DMS153 treated with DMSO at 0.1 percent for 48 hours (cell line): Measurements from ENCODE around the gene ASCL1.

ENCODE experiments used
- DNase-seq: peaks from one replicate; lab custom pipeline; 2025; ENCODE audit not compliant: unreplicated experiment; lab: John Stamatoyannopoulos, UW

ASCL1 gene

GRCh38 chr12:102950950-102951619 lies 6.4 kb upstream of the ASCL1 start:
- DNase-seq = peak; percentile 56

GRCh38 chr12:102951841-102952240 lies 5.6 kb upstream of the ASCL1 start:
- peak; percentile 39 for DNase-seq

- DNase-seq = no peak
These were observed 4.3 kb upstream of the ASCL1 start for GRCh38 chr12:102953221-102953620.

- DNase-seq = no peak
These were observed 3.3 kb upstream of the ASCL1 start for GRCh38 chr12:102954134-102954533.

- peak; percentile 20 for DNase-seq
These were observed 1.3 kb upstream of the ASCL1 start for GRCh38 chr12:102955926-102956737.

GRCh38 chr12:102956738-102957327 lies 641 bp upstream of the ASCL1 start:
- peak; percentile 69 for DNase-seq

- no peak for DNase-seq
These were observed 777 bp downstream of the ASCL1 start for GRCh38 chr12:102958073-102958829.

GRCh38 chr12:102958830-102959176 lies 1.3 kb downstream of the ASCL1 start:
- no peak for DNase-seq

GRCh38 chr12:102959391-102959790 lies 1.9 kb downstream of the ASCL1 start:
- no peak for DNase-seq

- DNase-seq = peak; percentile 81
These were observed 3.4 kb downstream of the ASCL1 start for GRCh38 chr12:102960766-102961465.

GRCh38 chr12:102961466-102961855 lies 4.0 kb downstream of the ASCL1 start:
- DNase-seq = peak; percentile 81

GRCh38 chr12:102962532-102962931 lies 5.1 kb downstream of the ASCL1 start:
- DNase-seq = peak; percentile 49

GRCh38 chr12:102962986-102963385 lies 5.5 kb downstream of the ASCL1 start:
- DNase-seq = no peak

GRCh38 chr12:102963796-102964195 lies 6.3 kb downstream of the ASCL1 start:
- DNase-seq = no peak

GRCh38 chr12:102964872-102965271 lies 7.4 kb downstream of the ASCL1 start:
- DNase-seq = peak; percentile 93

GRCh38 chr12:102965281-102966155 lies 8.0 kb downstream of the ASCL1 start:
- peak; percentile 60 for DNase-seq

GRCh38 chr12:102966200-102966863 lies 8.9 kb downstream of the ASCL1 start:
- no peak for DNase-seq

- no peak for DNase-seq
These were observed 13.3 kb downstream of the ASCL1 start for GRCh38 chr12:102970780-102971179.

- no peak for DNase-seq
These were observed 13.8 kb downstream of the ASCL1 start for GRCh38 chr12:102971227-102971626.
